GM21526 (cell line): ENCODE measurements around the gene FAM181A.

Experiments
- ATAC-seq: cut with Tn5 transposase; IDR thresholded peaks from one replicate; pipeline ENCODE4 v1.9.1; 2021; ENCODE audit warnings: moderate library complexity; ENCODE audit not compliant: unreplicated experiment, low FRiP score

The FAM181A gene

DNA sequence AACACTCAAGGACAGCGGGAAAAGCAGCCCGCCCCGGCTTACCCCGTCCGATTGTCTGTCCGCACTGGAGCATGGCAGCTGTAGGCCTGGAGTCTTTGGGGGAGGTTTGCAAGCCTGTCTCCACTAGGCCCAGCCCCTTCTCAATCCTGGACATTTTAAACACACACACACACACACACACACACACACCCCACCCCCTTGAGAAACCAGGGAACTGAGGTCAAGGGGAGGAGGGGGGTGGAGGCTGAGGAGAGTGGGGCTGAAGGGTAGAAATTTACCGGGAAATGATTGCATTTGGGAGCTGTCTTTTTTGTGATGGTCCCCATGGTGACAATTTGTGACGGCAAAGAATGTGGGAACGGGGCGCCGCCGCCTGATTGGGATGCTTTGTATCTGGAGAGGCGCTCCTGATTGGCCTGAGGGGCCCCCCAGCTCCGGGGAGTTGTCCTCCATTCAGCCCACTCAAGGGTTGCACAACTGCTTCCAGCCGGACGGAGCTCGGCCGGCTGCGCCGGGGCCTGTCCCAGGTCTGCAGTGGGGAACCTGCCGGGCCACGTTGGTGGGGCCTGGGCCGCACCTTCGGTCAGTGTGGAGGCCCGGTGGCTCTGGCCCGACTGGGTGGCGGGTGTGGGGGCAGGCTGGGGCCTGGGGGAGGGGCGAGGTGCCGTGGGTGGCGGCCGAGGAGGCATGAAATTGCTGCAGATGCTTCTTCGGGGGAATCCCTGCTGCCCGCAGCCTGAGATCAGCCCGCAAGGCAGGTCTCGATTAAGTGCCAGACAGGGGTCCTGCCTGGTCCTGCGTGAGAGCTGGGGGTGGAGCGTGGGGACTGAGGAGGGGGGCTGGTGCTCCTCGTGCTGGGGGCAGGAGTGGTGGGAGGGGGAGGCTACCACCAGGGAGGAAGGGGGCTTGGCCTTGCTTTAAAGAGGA lies at the start of gene FAM181A:
TSS of gene FAM181A (plus strand) at position 472 of the 927 bp plus-strand sequence. CDS start 942 bp downstream, outside the sequence.
- no peak for ATAC-seq

- no peak for ATAC-seq
Measured at GRCh38 chr14:93878212-93878611, 48.9 kb upstream of the FAM181A start.

- no peak for ATAC-seq
Measured at GRCh38 chr14:93878871-93879270, 48.3 kb upstream of the FAM181A start.

DNA sequence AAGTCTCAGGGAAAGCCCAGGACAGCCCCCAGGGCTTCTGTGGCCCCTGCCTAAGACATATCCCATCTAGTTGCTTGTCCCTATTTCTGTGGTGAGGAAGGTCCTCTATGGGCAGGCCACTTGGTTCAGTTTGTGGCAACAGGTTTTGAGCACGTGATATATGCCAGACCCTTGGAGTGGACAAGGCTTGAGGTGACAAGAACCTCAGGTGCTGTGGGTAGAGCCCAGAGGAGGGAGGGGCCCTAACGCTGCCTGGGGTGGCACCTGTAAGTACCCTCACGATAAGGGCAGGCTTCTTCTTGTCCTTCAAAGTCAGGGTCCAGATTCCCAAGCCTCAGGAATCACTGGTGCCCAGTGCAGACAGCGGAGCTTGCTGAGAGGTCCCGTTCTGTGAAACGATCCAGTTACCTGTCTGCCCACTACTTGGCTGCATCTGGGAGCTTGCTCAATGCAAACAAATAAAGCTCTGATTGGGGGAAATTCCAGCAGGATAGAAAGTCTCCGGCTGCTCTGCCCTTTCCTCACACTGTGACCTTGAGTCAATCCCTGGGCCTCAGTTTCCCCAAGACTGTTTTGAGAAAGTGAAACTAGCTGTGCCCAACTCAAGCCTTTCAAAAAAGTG lies 47.7 kb upstream of the FAM181A start:
- ATAC-seq, result no peak

DNA sequence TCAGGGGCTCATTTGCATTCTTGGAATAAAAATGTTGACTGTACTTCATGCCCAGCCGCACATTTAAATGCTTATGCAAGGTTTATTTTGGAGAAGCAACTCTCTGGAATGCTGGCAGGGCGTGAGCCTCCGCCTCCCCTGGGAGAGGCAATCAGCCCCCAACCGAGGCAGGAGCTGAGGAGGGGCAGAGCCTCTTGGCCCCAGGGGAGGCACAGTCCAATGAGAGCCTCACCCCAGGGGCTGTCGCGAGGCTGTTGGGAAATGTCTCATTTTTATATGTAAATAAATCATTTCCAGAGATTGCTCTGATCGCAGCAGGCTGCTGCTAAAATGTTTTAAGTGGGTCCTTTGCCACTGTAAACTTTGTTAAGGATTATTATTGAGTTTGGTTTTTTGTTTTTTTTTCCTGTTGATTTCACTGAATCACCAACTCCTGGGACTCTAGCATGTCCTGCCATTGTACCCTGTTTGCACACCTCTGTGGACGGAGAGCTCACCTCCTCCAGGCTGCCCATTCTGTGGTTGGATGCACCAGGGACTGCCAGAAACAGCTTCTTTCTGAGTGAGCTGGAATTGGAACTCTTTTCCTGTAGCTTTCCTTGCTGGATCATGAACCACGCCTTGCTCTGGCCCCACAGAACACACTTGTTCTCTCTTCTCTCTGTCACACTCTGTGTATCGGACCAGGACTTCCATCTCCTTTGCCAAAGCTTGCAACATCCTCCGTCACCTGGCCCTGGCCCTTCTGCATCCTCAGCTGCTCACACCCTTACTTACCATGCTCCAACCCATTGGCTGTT lies 46.9 kb upstream of the FAM181A start:
- ATAC-seq, result no peak

GRCh38 chr14:93884950-93885349 lies 42.2 kb upstream of the FAM181A start:
- ATAC-seq, result no peak

- no peak for ATAC-seq
Measured at GRCh38 chr14:93888995-93889394, 38.1 kb upstream of the FAM181A start.

DNA sequence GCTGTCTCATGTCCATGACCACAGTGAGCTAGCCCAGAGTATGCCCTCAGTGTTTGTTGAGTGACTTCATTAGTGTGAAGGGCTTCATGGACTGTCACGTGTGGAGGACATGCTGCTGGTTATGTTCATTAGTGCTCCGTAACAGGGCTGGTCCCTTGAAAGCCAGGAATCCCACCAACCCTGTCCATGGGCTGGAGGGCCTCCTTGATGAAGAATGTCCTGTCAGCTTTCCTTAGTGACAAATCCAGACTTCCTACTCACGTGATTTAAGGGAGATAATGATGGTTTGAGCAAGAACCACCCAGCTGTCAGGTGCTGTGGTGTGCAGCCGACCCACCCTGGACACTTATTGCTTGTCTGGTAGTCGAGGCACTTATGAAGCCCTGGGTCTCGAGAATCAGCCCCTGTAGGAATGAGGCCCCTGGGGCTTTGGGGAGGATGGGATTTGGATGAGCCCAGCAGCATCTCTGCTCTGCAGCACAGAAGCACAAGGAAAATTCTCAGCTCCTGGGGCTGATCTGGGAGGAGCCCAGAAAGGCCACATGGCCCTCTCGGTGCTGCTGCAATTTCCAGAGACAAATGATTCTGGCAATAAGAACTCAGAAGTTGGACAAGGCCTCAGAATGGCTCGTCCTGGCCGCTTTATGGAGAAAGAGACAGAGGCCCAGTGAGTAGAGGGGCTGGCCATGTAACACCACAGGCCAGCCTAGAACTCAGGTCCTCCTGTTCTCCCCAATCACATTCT lies 37.2 kb upstream of the FAM181A start:
- no peak for ATAC-seq

- no peak for ATAC-seq
Measured at GRCh38 chr14:93891756-93892504, 35.2 kb upstream of the FAM181A start.

- ATAC-seq, result no peak
Measured at GRCh38 chr14:93892505-93892839, 34.7 kb upstream of the FAM181A start.

GRCh38 chr14:93892923-93893558 lies 34.1 kb upstream of the FAM181A start:
- ATAC-seq, result no peak

GRCh38 chr14:93893661-93894261 lies 33.4 kb upstream of the FAM181A start:
- no peak for ATAC-seq

GRCh38 chr14:93895023-93895604 lies 32.0 kb upstream of the FAM181A start:
- no peak for ATAC-seq

DNA sequence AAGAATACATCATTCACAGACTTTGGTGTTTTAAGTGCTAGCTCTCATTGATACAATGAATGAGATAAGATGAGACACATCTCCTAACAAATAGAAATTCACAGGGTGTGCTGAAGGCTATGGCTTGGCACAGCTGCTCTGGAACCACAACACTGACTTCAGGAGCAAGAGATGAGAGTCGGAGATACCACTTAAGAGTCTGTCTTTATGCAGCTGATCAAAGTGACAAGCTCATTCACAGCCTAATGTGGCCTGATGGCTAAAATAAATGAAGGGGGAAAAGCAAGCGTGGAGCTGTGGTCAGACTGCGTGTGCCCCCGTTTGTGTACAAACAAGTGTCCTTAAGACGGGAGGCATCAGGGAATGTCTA lies 29.7 kb upstream of the FAM181A start:
- ATAC-seq, result no peak

DNA sequence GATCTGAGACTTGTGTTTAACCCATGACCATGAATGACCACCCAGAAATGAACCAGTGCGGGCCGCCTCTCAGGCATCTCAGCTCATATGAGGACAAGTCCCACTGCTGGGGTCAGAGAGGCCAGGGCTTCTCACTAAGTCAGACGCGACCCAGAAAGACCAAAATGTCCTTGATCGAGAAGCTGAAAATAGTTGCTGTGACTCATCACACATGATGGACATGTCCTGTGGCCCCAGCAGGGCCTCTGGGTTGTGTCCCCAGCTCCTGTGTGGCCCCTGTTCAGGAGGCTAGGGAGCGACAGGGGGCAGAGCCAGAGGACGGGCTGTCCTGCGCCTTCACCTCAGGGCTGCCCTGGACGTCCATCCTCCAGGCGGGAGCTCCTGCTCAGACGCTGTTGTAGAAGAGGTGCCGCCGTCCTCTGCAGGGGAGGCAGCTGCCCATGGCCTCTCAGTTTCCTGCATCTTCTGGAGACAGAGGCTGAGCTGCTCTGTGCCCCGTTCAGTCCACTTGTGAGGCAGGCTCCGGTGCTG lies 29.0 kb upstream of the FAM181A start:
- no peak for ATAC-seq

DNA sequence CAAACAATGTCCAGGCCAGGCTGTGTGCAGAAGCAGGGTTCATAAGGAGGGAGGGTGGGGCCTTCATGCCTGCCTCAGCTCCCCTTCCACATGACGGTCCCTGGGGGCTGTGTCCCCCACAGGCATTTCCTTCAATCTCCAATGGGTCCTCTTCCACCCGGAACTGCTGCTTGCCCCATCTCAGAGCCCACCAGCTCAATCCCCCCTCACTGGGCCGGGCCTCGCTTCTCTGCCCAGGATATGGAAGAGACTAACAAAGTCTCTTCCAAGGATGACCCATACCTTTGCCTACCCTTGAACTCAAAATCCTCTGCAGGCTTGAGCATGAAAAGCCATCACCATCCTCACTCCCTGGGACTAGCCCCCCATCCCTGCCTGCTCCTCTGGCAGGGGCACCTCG lies 28.4 kb upstream of the FAM181A start:
- ATAC-seq, result no peak

DNA sequence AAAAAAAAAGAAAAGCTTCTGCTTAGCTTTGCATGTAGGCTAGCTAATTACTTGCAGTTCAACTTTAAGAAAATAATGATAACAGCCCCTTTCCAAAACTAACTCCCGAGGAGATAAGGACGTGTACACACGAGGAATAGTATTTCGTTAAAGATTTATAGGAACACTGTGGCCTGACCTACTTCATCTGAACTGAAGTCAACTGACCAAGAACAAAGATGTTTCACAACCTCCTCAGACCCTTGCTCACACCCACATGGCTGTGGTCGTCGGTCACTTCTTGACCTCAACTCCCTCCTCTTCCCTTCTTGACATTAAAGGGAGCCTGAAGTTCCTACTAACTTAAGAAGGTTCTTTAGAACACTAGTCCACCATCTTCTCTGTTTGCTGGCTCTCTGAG lies 25.3 kb upstream of the FAM181A start:
- no peak for ATAC-seq

DNA sequence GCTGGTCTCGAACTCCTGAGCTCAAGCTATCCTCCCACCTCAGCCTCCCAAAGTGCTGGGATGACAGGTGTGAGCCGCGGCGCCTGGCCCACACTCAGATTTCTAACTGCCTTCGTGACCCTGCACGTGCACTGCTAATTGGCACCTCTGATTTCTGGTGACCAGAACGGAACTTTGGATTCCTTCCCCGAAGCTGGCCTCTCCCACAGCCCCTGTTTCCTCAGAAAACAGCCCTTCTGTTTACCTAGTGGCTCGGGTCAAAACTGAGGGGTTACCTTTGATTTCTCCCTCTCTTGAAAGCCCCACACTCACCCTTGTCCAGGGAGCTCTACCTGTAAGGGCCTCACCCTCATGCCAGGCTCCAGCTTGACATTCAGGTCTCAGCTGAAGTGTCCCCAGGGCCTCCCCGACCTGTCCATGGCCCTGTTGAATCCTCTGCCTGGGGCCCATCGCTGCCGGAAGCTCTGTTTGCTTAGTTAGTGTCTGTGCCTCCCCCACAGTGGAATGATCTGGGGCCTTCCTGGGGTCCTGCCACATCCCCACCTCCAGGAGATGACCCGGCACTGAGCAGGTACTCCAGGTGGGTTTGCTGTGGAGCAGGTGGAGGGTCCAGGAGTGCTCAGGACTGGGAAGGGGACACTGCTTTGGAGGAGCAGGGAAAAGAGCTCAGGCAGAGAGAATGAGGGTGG lies 24.4 kb upstream of the FAM181A start:
- ATAC-seq, result no peak
